ENCODE data around the gene CD22. TPM values are rescaled to one million over a fixed set of nuclear protein-coding genes. Genes with fewer than 3 reads are reported as not detected.

The CD22 gene
- total RNA-seq, 1 experiment from 2014 or later: not detected

DNA sequence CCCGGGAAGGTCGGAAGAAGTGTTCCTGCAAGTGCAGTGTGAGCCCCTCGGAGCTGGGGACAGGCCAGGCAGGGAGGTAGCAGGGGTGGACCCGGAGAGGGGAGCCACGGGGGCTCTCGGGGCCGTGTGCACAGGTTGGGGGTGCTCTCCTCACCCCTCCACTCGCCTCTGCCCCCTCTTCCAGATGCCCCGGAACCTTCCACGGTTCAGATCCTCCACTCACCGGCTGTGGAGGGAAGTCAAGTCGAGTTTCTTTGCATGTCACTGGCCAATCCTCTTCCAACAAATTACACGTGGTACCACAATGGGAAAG lies 9.0 kb downstream of the CD22 start:
- Histone ChIP-seq H3K56ac (ENCODE audit: insufficient read length, low read depth, low read length) (no peak overlapping the region), H2BK12ac (ENCODE audit: insufficient read length, low read depth, low read length) (no peak overlapping the region), H3K18ac (ENCODE audit: insufficient read length, low read depth, low read length) (no peak overlapping the region), H4K91ac (ENCODE audit: insufficient read length, low read depth, low read length) (no peak overlapping the region), H3T11ph (ENCODE audit: low read length) (no peak overlapping the region), H4K5ac (ENCODE audit: insufficient read length, low read depth, low read length) (no peak overlapping the region), H4K8ac (replicated peaks; ENCODE audit: insufficient read length, low read depth, low read length) (no peak overlapping the region), H2BK15ac (ENCODE audit: low read depth, low read length) (no peak overlapping the region), H3K4me1 (ENCODE audit: insufficient read depth, low read length) (no peaks in the 10 kb centered on the region), H3K14ac (ENCODE audit: insufficient read depth, low read length) (no peak overlapping the region), H4K20me1 (ENCODE audit: control insufficient read depth, insufficient read depth, insufficient read length) (no peaks in the 10 kb centered on the region), H2AFZ (ENCODE audit: low read length) (no peak overlapping the region), H2BK20ac (ENCODE audit: low read depth, low read length, poor library complexity, severe bottlenecking) (no peak overlapping the region), H3K9me3 (ENCODE audit: control insufficient read depth, low read depth, low read length) (no peaks in the 10 kb centered on the region), H3K4ac (ENCODE audit: low read depth, low read length) (no peak overlapping the region), H2AK5ac (ENCODE audit: insufficient read length, low read length) (no peak overlapping the region), H3K27me3 (ENCODE audit: insufficient read depth, low read length) (no peaks in the 10 kb centered on the region), H3K79me1 (ENCODE audit: insufficient read depth, low read depth, low read length, poor library complexity, severe bottlenecking) (no peaks in the 10 kb centered on the region), H2BK5ac (ENCODE audit: insufficient read length, low read length) (no peak overlapping the region), H3K4me2 (ENCODE audit: insufficient read depth, insufficient read length, low read length) (no peak overlapping the region), H2BK120ac (ENCODE audit: low read depth, low read length, poor library complexity, severe bottlenecking) (no peak overlapping the region), H3K9ac (ENCODE audit: extremely low read depth, insufficient read length, low read length) (no peak overlapping the region), H3K23me2 (ENCODE audit: insufficient read length, low read depth, low read length, poor library complexity, severe bottlenecking) (no peaks in the 10 kb centered on the region), H3K27ac (ENCODE audit: insufficient read length, low read depth, low read length) (no peak overlapping the region), H3K79me2 (ENCODE audit: insufficient read depth, low read length) (no peaks in the 10 kb centered on the region), H3K23ac (ENCODE audit: insufficient read length, low read depth, low read length) (no peak overlapping the region)
- WGBS (ENCODE audit: extremely low coverage, insufficient read length, low lambda C conversion rate): no CpG with 5 or more reads among the region's 13 CpGs
- Mint-ChIP-seq H3K9me3 (no peaks in the 10 kb centered on the region), H3K4me3 (no peak overlapping the region), H3K27me3 (ENCODE audit: low read depth) (peaks cover 8% of the 10 kb centered on the region), H3K36me3 (ENCODE audit: insufficient read depth in 1 of 3, low read depth in 3 of 3) (no peaks in the 10 kb centered on the region), H3K4me1 (peaks cover 0 to 4% of the 10 kb centered on the region in 2 experiments; a peak in 2 of 4 replicates), H3K27ac (no peak overlapping the region)
- DNase-seq: no peak
- TF ChIP-seq, protein P1, sequence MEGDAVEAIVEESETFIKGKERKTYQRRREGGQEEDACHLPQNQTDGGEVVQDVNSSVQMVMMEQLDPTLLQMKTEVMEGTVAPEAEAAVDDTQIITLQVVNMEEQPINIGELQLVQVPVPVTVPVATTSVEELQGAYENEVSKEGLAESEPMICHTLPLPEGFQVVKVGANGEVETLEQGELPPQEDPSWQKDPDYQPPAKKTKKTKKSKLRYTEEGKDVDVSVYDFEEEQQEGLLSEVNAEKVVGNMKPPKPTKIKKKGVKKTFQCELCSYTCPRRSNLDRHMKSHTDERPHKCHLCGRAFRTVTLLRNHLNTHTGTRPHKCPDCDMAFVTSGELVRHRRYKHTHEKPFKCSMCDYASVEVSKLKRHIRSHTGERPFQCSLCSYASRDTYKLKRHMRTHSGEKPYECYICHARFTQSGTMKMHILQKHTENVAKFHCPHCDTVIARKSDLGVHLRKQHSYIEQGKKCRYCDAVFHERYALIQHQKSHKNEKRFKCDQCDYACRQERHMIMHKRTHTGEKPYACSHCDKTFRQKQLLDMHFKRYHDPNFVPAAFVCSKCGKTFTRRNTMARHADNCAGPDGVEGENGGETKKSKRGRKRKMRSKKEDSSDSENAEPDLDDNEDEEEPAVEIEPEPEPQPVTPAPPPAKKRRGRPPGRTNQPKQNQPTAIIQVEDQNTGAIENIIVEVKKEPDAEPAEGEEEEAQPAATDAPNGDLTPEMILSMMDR (conservative IDR thresholded peaks at IDR 0.05): no peak

Data from H9 (cell line).